BJ (cell line): ENCODE data around the gene ZNF135. TPM values are rescaled to one million over a fixed set of nuclear protein-coding genes. Genes with fewer than 3 reads are reported as not detected.

Experiments used
- CTCF ChIA-PET: fragments of 350-600 bp; formaldehyde crosslinking; extraction: SDS; loops from one replicate; lab custom pipeline; 2021; ENCODE audit warnings: antibody characterized with exemption, inconsistent platforms; lab: Yijun Ruan, JAX
- POLR2A ChIA-PET: fragments of 300-600 bp; sonication (Branson Sonifier 250); formaldehyde crosslinking; extraction: SDS; loops from one replicate; lab custom pipeline; 2021; ENCODE audit warnings: antibody characterized with exemption; lab: Charles Lee
- DNase-seq: peaks from one replicate; pipeline ENCODE4 v3.0.0-alpha.2; 2011; ENCODE audit warnings: low read depth
- H3K27me3 ChIP-seq: 2 replicates; pipeline ENCODE4 v1.6.0; 2011; ENCODE audit warnings: low read length; ENCODE audit not compliant: control insufficient read depth, insufficient read depth
- H3K36me3 ChIP-seq: 2 replicates; pipeline ENCODE4 v1.5.1; 2011; ENCODE audit warnings: low read length; ENCODE audit not compliant: control insufficient read depth, insufficient read depth
- H3K4me3 ChIP-seq: 2 replicates; pipeline ENCODE4 v1.5.1; 2011; ENCODE audit warnings: low read depth, mild to moderate bottlenecking, control low read depth, low read length
- polyA plus RNA-seq: library from polyadenylated mRNA; depleted of rRNA; stranded (reverse); fragments of >200 nt; gene quantifications from 2 replicates; pipeline ENCODE4 v1.2.3, GENCODE V29; 2011
- TF ChIP-seq, protein P1 (sequence below): IDR thresholded peaks from 2 replicates; pipeline ENCODE4 v1.5.1; 2011; ENCODE audit warnings: low read depth, mild to moderate bottlenecking, control low read depth, inconsistent platforms, low read length, moderate library complexity; ENCODE audit not compliant: insufficient read depth

ZNF135 gene
- polyA plus RNA-seq, 1 experiment, result 6.8 TPM

GRCh38 chr19:58020129-58020528 lies 39.0 kb upstream of the ZNF135 start:
- POLR2A ChIA-PET, result no interaction called here
- CTCF ChIA-PET, result no interaction called here

DNA sequence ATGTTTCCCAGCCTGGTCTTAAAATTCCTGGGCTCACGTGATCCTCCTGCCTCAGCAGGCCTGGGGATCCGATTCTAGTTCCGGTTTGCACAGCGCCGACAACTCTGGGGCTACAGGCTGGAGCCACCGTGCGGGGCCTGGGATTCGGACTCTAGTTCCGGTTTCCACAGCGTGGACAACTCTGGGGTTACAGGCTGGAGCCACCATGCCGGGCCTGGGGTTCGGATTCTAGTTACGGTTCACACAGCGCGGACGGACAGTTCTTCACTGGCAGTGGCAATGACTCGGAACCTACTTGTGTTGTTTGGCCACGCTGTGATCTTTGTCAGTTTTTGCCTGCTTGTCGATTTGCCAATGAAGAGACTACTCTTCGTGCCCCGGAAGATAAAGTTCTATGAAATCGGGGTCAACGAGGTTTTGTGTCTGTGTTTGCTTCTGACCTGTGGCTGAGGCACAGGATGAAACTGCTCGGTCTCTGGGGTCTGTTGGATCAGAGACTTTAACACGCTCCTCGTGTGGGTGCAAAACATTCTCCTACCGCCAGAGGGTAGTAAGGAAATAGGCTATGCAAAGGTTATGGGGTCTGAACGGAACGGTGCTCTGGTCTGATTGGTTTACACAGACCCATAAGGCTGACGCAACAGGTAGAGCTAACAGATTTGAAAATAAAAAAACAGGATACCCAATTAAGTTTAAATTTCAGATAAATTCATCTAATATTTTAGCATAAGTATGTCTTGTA lies 37.4 kb upstream of the ZNF135 start:
- TF ChIP-seq, protein P1, sequence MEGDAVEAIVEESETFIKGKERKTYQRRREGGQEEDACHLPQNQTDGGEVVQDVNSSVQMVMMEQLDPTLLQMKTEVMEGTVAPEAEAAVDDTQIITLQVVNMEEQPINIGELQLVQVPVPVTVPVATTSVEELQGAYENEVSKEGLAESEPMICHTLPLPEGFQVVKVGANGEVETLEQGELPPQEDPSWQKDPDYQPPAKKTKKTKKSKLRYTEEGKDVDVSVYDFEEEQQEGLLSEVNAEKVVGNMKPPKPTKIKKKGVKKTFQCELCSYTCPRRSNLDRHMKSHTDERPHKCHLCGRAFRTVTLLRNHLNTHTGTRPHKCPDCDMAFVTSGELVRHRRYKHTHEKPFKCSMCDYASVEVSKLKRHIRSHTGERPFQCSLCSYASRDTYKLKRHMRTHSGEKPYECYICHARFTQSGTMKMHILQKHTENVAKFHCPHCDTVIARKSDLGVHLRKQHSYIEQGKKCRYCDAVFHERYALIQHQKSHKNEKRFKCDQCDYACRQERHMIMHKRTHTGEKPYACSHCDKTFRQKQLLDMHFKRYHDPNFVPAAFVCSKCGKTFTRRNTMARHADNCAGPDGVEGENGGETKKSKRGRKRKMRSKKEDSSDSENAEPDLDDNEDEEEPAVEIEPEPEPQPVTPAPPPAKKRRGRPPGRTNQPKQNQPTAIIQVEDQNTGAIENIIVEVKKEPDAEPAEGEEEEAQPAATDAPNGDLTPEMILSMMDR, result peak; percentile 41
- DNase-seq, result no peak
- no peaks in the 10 kb centered on the region for H3K36me3 ChIP-seq
- H3K4me3 ChIP-seq, result no peak overlapping the region
- H3K27me3 ChIP-seq, result no peaks in the 10 kb centered on the region
- CTCF ChIA-PET, result interaction anchor here (0.8 kb wide), 1 partner anchor 38 kb away, joined by 4 read pairs; the partner anchor contains the start of gene ZNF135
- POLR2A ChIA-PET, result no interaction called here

More at GRCh38 chr19:58020129-58020528, 39.0 kb upstream of the ZNF135 start:
- no peak overlapping the region for H3K4me3 ChIP-seq
- H3K27me3 ChIP-seq, result no peaks in the 10 kb centered on the region
- TF ChIP-seq, protein P1, result no peak
- no peak for DNase-seq
- H3K36me3 ChIP-seq, result no peaks in the 10 kb centered on the region

DNA sequence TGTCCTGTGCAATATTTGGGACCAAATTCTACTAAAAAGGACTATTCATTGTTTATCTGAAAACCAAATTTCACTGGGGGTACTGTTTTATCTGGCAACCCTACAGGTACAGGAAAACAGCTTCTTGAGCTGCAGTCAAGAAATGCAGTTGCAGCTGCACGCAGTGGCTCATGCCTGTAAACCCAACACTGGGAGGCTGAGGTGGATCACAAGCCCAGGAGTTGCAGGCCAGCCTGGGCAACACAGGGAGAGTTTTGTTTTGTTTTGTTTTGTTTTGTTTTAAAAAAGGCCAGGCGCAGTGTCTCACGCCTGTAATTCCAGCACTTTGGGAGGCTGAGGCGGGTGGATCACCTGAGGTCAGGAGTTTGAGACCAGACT lies 36.8 kb upstream of the ZNF135 start:
- TF ChIP-seq, protein P1, result no peak
- CTCF ChIA-PET, result interaction anchor here (0.8 kb wide), 1 partner anchor 37 kb away, joined by 4 read pairs; the partner anchor contains the start of gene ZNF135
- Histone ChIP-seq H3K36me3 (no peaks in the 10 kb centered on the region), H3K4me3 (no peak overlapping the region), H3K27me3 (no peaks in the 10 kb centered on the region)
- POLR2A ChIA-PET, result no interaction called here
- no peak for DNase-seq

GRCh38 chr19:58024661-58025060 lies 34.4 kb upstream of the ZNF135 start:
- DNase-seq, result no peak
- ChIA-PET CTCF (no interaction called here), POLR2A (no interaction called here)
- no peaks in the 10 kb centered on the region for H3K27me3 ChIP-seq
- TF ChIP-seq, protein P1, result no peak
- no peak overlapping the region for H3K4me3 ChIP-seq
- H3K36me3 ChIP-seq, result no peaks in the 10 kb centered on the region

- H3K36me3 ChIP-seq, result no peaks in the 10 kb centered on the region
- H3K27me3 ChIP-seq, result no peaks in the 10 kb centered on the region
- TF ChIP-seq, protein P1, result no peak
- DNase-seq, result no peak
- peak within 1 kb of the TSS; percentile 33 for H3K4me3 ChIP-seq
- ChIA-PET POLR2A (no interaction called here), CTCF (no interaction called here)
Observed at GRCh38 chr19:58033741-58034476, 25.2 kb upstream of the ZNF135 start, which contains the start of gene ZSCAN1. ZSCAN1 (plus strand) TSS chr19:58034025; CDS start chr19:58037837, 3,812 bp downstream.
